Measurements from ENCODE around the gene SETMAR.

SETMAR gene

DNA sequence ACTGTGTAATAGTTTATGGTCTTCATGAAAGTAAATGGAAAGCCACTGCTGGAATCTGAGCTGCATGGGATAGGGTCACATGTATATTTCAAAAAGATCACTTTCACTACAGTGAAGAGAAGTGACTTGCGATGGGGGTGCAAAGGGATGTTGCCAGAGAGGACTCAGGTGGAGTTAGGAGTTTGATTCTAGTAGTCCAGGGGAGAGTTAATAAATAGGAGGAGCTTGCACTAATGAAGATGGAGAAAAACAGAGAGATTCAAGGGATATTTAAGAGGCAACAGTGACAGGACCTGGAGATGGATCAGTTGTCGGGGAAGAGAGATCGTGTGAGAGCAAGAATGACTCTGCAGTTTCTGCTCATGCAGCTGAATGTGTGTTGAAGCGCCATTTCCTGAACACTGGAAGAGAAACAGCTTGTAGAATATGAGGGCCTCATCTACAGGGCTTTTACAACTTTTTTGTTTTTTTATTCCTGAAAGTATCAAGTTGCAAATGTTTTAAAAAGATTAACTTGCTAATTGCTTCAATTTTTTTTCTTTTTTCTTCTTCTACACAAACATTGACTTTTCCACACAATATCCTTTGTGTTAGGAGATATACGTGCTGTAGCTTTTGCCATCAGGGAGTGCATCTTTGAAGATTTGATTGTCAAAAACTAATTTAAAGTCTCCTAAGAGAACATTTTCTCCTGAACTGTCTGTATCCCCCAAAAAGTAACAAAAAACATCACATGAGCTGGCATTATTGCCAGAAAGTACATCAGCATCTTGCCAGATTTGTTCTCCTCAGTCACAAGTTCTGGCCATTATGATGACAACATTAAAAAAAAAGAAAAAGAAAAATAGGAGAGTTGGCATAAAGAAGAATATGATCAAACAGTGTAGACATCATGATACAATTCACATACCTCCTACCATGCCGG is 37.5 kb downstream of the SETMAR start:
- intact Hi-C loops (cut with DNase I), result no loop called here
- DNase-seq, result peak in 6 of 42 donors; percentile 7 to 62 (median 28)

DNA sequence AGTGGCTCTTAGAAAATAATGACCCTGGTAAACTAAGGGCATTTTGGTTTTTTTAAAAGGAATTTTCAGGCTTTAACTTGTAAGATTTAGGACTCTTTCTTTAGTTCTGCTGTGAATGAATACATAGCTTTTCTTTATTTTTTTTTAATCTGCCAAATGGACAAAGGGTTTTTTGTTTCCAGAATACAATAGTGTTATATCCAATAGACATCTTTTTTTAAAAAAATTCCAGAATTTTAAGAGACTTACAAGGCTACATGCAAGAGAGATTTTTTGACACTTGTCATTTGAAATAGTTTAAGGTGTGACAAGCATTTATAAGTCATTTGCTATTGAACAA is 38.1 kb downstream of the SETMAR start:
- DNase-seq, result no peak
- intact Hi-C loops (cut with DNase I), result no loop called here

DNA sequence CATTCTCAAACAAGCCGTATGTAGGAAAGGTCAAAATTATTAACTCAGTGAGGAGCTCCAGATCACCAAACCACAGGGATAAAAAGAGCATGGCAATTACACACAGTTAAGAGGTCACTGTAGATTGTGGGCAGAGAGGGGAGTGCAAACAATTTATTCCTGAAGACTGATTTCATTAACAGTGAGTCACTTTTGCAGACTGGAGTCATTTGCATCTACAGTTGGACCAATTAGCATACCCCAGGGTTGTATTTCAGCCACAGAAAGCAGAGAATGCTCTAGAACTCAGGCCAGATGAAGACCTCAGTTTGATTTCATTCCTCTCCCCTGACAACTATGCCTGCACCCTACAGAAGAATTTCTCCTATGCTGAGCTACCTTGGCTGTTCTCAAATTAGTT is 40.1 kb downstream of the SETMAR start:
- intact Hi-C loops (cut with DNase I), result no loop called here
- no peak for DNase-seq

DNA sequence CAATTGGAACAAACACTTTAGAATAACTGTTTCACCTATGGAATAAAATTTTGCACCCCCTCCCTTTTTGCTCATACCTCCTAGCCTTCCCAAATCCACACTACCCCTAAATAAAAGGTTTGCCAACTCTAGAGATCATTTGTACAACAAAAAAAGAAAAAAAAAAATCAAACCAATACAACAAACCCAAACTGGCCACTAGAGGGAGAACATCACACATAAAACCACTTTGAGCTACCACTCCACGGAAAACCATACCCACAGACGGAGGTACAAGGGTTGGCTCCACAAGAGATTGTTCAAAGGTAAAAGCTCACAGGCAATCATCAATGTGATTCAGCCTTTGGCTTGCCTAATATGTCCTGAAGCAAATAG is 47.6 kb downstream of the SETMAR start:
- peak in 25 of 42 donors; percentile 10 to 82 (median 51) for DNase-seq
- intact Hi-C loops (cut with DNase I), result no loop called here

DNA sequence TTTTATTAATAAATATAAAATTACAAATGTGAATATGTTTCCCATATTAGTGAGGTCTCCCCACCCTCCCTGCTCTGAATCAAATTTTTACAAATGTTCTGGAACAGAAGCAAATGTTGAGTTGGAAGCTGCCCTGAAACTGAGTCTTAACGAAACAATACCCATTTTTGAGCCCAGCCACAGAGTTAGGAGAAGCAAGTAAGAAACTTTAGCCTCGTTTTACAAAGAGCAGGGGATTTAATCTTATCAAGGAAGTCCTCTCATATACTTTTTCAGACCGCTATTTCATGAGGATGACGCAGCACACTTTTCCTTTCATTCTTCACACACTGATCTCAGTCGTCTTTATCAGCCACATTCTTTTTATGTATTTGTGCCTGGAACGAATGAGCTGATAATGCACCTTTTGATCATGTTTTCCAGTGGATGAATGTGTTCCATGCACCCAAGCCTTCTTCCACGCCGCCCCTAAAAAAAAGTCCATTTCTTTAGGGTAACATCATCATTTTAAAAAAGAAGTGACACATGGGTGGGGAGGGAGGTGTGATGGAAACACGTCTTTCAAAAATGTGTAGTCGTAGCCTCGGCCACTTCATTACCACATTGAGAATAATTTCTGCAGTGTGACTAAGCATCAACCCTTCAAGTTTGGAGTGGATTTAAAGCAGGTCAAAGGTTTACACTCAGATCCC is 48.1 kb downstream of the SETMAR start:
- intact Hi-C loops (cut with DNase I), result no loop called here

DNA sequence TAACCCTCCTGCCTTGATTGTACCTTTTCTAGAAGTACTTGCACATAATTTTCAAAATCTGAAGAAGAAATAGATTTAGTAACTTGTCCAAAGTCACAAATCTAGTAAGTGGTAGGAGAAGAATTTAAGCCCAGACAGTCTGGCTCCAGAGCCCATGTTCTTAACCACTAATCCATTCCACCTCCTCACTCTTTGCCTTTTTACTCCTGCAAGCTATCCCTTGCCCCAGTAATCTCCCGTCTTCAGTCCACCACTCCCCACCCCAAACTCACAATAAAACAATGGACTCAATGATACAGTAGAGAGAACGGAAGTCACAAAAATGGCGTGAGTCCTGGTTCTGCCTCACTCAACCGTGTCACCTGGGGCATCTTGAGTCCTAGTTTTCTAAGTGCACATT is 48.7 kb downstream of the SETMAR start:
- no peak for DNase-seq
- intact Hi-C loops (cut with DNase I), result no loop called here

More for the DNA sequence above, 48.1 kb downstream of the SETMAR start:
- no peak for DNase-seq

DNA sequence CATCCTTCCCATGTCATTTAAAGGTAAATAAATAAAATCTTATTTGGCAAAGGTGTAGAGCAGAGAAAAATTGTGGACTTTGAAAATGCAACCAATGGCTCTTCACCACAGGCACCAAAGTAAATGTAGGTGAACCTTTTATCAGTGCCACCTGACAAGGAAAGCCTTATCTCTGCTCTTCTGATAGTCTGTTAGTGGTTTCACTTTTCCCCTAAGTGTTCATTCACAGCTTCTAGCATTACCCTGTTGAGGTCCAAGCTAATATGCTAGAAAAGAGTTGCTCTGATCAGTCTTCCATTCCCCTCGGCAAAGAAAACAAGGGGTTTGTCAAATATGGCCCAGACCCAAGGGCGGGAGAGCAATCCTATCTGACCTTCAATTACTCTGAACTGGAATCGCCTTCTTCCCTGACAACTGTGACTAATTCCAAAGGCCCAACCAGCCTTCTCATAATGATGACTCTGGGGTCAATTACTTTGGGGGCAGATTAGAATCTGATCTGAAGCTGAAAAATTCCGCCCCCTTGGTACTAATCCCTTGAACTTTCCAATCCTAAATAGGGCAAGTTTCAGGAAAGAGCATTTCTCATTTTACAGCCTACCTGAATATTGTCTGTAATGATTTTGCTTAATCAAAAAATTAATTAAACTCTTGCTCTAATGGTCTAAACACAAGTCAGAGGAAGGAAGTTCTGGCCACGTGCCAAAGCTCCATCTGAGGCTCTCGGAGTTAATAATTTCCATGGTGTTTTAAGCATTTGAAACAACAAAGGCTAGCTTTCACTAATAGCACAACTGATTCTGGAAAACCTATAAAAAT is 52.4 kb downstream of the SETMAR start:
- intact Hi-C loops (cut with DNase I), result no loop called here
- peak in 26 of 42 donors; percentile 10 to 76 (median 38) for DNase-seq

DNA sequence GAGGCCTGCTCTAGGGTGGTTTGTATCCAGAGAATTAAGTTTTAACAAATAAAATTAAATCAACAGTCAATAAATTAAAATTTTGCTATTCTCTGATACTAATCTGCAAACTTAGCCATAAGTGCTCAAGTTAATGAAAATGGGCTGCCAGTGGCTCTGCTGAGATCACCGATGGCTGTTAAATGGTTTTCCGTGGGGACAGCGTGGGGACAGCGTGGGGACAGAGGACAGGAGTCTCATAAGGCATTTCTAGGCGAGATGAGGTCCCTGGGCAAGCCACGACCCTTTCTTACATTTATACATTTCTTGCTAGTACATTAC is 53.0 kb downstream of the SETMAR start:
- no peak for DNase-seq
- intact Hi-C loops (cut with DNase I), result no loop called here

DNA sequence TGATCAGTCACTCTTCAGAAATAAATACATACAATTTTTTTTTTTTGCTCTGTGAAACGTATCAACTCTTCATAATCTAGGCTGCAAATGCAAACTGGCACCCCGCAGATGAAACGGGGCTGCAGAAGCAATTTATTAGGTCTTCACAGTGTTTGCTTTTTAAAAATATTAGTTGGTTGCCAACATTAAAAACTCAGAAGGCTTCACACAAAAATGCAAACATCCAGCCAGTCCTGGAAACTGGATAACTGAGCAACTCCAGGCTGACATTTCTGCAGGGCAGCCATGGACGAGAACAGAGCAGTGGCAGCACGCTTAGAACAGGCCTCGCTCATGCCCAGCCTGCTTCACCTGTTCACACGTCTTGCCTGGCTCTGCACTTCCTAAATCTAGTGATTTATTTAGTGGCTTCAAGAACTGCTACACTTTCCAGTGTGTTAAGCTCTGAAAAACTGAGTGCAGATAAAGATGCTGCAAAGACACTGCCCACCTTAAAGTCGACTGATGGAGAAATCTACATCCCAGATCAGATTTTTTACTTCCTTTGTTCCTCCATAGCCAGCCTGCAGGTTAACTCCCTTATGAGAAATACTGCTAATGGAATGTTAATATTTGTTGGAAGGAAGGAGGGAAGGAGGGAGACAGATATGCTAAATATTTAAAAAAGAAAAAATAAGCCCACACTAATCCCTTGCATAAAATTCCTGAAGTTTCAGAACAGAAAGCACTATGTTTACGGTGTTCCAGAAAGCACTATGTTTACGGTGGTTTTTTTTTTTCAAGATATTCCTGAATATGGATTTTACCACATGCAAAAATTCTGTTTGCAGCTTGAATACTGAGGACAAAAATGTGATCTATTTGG is 53.6 kb downstream of the SETMAR start:
- no peak for DNase-seq
- intact Hi-C loops (cut with DNase I), result no loop called here

DNA sequence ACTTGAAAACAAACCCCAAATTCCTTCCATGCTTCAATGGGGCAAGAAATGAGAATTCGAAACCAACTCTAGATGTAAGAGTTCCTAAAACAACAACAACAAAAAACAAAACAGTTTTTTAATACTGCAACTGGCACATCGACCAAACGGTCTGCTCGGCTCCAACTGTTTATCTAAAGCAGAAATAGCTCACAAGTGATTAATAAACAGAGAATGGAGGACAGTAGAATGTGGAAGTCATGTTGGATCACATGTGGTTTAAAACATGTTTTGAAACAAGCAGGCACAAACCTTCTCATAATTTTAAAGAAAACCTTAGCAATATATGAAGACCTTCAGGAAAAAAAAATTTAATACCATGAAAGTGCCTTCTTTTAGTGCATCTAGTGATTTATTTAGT is 55.1 kb downstream of the SETMAR start:
- intact Hi-C loops (cut with DNase I), result no loop called here
- no peak for DNase-seq

DNA sequence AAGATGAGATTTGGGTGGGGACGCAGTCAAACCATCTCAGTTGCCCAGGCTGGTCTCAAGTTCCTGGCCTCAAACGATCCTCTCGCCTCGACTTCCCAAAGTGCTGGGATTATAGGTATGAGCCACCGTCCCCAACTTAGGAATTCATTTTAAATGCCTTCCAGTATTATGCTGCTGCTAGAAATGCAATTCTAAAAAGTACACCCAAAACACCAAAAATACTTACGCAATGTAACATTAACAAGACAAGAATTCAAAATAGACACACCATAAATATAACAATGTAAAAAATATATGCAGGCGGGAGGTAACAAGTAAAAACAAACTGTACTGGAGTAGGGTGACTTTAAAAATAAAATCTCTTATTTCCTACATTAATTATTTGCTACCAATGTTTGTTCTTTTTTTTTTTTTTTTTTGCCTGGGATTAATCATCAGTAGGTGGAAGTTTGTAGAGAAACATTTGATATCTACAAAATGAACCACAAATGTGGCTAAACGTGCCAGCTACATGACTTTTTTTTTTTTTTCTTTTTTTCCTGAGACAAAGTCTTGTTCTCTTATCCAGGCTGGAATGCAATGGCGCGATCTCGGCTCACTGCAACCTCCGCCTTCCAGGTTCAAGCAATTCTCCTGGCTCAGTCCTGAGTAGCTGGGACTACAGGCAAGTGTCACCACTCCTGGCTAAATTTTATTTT is 56.8 kb downstream of the SETMAR start:
- intact Hi-C loops (cut with DNase I), result no loop called here
- DNase-seq, result no peak

DNA sequence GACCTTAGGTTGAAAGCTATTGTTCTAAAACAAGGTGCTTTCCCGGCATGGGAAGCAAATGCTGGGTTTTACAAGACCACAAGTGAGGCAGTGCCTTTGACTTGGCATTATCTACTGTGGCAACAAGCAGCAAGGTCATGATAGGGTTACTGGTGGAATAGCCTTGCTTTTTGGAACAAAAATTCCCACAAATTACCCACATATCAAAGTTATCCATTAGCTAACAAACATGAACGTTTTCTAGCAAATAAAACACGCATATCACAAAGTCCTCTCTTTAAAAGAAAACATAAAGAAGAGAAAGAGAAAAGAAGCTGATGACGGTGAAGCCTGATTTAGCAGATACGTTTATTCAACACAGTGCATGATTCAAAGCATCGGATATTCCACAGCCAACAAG is 57.6 kb downstream of the SETMAR start:
- intact Hi-C loops (cut with DNase I), result no loop called here

DNA sequence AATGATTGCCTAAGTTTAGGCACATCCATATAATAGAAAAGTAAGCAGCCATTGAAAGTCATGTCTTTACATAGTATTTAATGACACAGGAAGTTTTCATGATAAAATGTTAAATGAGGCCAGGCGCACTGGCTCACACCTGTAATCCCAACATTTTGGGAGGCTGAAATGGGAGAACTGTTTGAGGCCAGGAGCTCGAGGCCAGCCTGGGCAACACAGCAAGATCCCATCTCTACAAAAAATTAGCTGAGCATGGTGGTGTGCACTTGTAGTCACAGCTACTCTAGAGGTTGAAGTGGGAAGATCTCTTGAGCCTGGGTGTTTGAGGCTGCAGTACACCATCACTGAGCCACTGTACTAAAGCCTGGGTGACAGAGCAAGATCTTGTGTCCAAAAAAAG is 59.4 kb downstream of the SETMAR start:
- intact Hi-C loops (cut with DNase I), result no loop called here
- DNase-seq, result no peak

More for the DNA sequence above, 57.6 kb downstream of the SETMAR start:
- no peak for DNase-seq
